K562 (cell line): ENCODE measurements around the gene RMC1. TPM values are rescaled to one million over a fixed set of nuclear protein-coding genes. Genes with fewer than 3 reads are reported as not detected.
A peak's percentile ranks its signal among the peaks of the same experiment; 100 is the strongest.

Source experiments
- ATAC-seq: fragments of 200-7000 bp; cut with Tn5 transposase; 3 replicates; pipeline ENCODE4 v1.9.1; 2020; ENCODE audit warnings: moderate library complexity
- BruUV-seq: library from RNA; stranded (reverse); fragments of 400-500 nt; replicated peaks from 2 replicates; lab custom pipeline; 2021; lab: Mats Ljungman, UMichigan
- CTCF ChIA-PET: fragments of 300-600 bp; formaldehyde crosslinking; extraction: SDS; loops from one replicate; lab custom pipeline; 2021; ENCODE audit warnings: low intra/inter-chr PET ratio; lab: Yijun Ruan, JAX
- POLR2A ChIA-PET: fragments of 300-600, 350-650 bp; sonication (Branson Sonifier 250); formaldehyde crosslinking; extraction: SDS; loops from one replicate; lab custom pipeline; 2021; ENCODE audit warnings: antibody characterized with exemption, inconsistent platforms; lab: Yijun Ruan, JAX
- DNase-seq, 4 experiments: peaks; one replicate each; pipeline versions ENCODE4 v3.0.0 to v3.0.0-alpha.2; 2011 to 2018; ENCODE audit warnings: low spot score in 3 of 4, mixed read lengths in 3 of 4; ENCODE audit errors: extremely low read depth in 1 of 4
- FAIRE-seq: peaks from 2 replicates; lab custom pipeline; 2011; peaks lifted over from hg19 to GRCh38; lab: Jason Lieb, UNC
- H2AFZ ChIP-seq: 2 replicates; pipeline ENCODE4 v1.6.0; 2011; ENCODE audit warnings: low read depth, low read length, control low read depth, inconsistent platforms
- H3K27ac ChIP-seq: fragments of 200-600 bp; 3 replicates; pipeline ENCODE4 v1.8.0; 2011; ENCODE audit warnings: low read depth, mild to moderate bottlenecking, control low read depth, inconsistent platforms, low read length, moderate library complexity, mixed read lengths; ENCODE audit errors: extremely low read depth
- H3K27me3 ChIP-seq, 2 experiments: fragments of 300-600 bp in 1 of 2; 2 replicates in 1 of 2; 3 replicates in 1 of 2; pipeline versions ENCODE4 v1.6.0 to v1.8.0; 2011; ENCODE audit warnings: inconsistent platforms in 2 of 2, low read length in 2 of 2, mild to moderate bottlenecking in 1 of 2, mixed read lengths in 1 of 2, moderate library complexity in 1 of 2; ENCODE audit not compliant: control insufficient read depth in 2 of 2, insufficient read depth in 2 of 2
- H3K36me3 ChIP-seq: fragments of 300-600 bp; 3 replicates; pipeline ENCODE4 v1.8.0; 2011; ENCODE audit warnings: mild to moderate bottlenecking, low read length, inconsistent platforms; ENCODE audit not compliant: control insufficient read depth, insufficient read depth
- H3K4me1 ChIP-seq, 2 experiments: fragments of 200-600 bp in 1 of 2; replicated peaks in 1 of 2; 2 replicates in 1 of 2; 3 replicates in 1 of 2; pipeline versions ENCODE4 v1.5.1 to v1.8.0; 2011; ENCODE audit warnings: inconsistent platforms in 2 of 2, low read length in 2 of 2, mild to moderate bottlenecking in 1 of 2, mixed read lengths in 1 of 2, moderate library complexity in 1 of 2; ENCODE audit not compliant: control insufficient read depth in 2 of 2, insufficient read depth in 2 of 2
- H3K4me2 ChIP-seq: 2 replicates; pipeline ENCODE4 v1.6.1; 2011; ENCODE audit warnings: low read length, control low read depth, inconsistent platforms, mixed read lengths; ENCODE audit not compliant: insufficient read depth
- H3K4me3 ChIP-seq: fragments of 200-600 bp; sonication (generic), shearing (Covaris generic); 2 replicates; pipeline ENCODE4 v1.5.1; 2016; ENCODE audit warnings: control low read depth, inconsistent platforms
- H3K79me2 ChIP-seq: fragments of 200-600 bp; 3 replicates; pipeline ENCODE4 v1.8.0; 2011; ENCODE audit warnings: low read length, inconsistent platforms; ENCODE audit not compliant: control insufficient read depth, insufficient read depth
- H3K9ac ChIP-seq, 2 experiments: 2 replicates each; pipeline versions ENCODE4 v1.6.0 to v1.6.1; 2011; ENCODE audit warnings: low read depth in 2 of 2, low read length in 2 of 2, control low read depth in 1 of 2, inconsistent platforms in 1 of 2, mild to moderate bottlenecking in 1 of 2, mixed read lengths in 1 of 2; ENCODE audit not compliant: insufficient read depth in 1 of 2
- H3K9me1 ChIP-seq: one replicate; pipeline ENCODE4 v1.6.0; 2011; ENCODE audit warnings: inconsistent platforms, mild to moderate bottlenecking, low read length, moderate library complexity; ENCODE audit not compliant: control insufficient read depth, insufficient read depth
- H3K9me3 ChIP-seq: replicated peaks from 2 replicates; pipeline ENCODE4 v1.5.1; 2011; ENCODE audit warnings: low read depth, low read length, inconsistent platforms; ENCODE audit not compliant: control insufficient read depth, insufficient read depth
- H4K20me1 ChIP-seq: replicated peaks from 2 replicates; pipeline ENCODE4 v1.6.1; 2011; ENCODE audit warnings: low read length, inconsistent platforms, mixed read lengths; ENCODE audit not compliant: control insufficient read depth, insufficient read depth
- C11orf30 ChIP-seq: fragments of 450-650 bp; IDR thresholded peaks from 2 replicates; pipeline ENCODE4 v1.6.1; 2016; ENCODE audit warnings: low read depth, mild to moderate bottlenecking
- EGR1 ChIP-seq: fragments of 450-650 bp; conservative IDR thresholded peaks from 2 replicates; pipeline ENCODE4 v1.6.1; 2017; ENCODE audit warnings: mild to moderate bottlenecking
- ESRRB ChIP-seq: fragments of 250-450 bp; sonication (Bioruptor Pico); IDR thresholded peaks from 2 replicates; pipeline ENCODE4 v1.5.0; 2020; ENCODE audit warnings: mild to moderate bottlenecking, moderate library complexity, borderline replicate concordance
- KAT8 ChIP-seq: fragments of 450-650 bp; IDR thresholded peaks from 2 replicates; pipeline ENCODE4 v1.6.1; 2016; ENCODE audit warnings: low read depth, mild to moderate bottlenecking
- MBD2 ChIP-seq: sonication (generic); IDR thresholded peaks from 2 replicates; pipeline ENCODE4 v1.6.1; 2016; ENCODE audit warnings: low read depth, borderline replicate concordance
- MED1 ChIP-seq: sonication (generic); formaldehyde crosslinking; IDR thresholded peaks from 2 replicates; pipeline ENCODE4 v1.8.1; 2023; ENCODE audit warnings: missing genetic modification reagents, borderline replicate concordance
- NUFIP1 ChIP-seq: fragments of 450-650 bp; IDR thresholded peaks from 2 replicates; pipeline ENCODE4 v1.6.1; 2018; ENCODE audit not compliant: partially characterized antibody
- PCBP2 ChIP-seq: fragments of 200-400 bp; formaldehyde crosslinking; IDR thresholded peaks from 2 replicates; pipeline ENCODE4 v1.6.1; 2018; ENCODE audit warnings: low read length, low read depth, mild to moderate bottlenecking, moderate library complexity; ENCODE audit not compliant: poor library complexity, severe bottlenecking
- PHF20 ChIP-seq: fragments of 450-650 bp; IDR thresholded peaks from 2 replicates; pipeline ENCODE4 v1.6.1; 2018; ENCODE audit not compliant: partially characterized antibody
- RNF2 ChIP-seq: sonication (generic); IDR thresholded peaks from 2 replicates; pipeline ENCODE4 v1.6.1; 2016
- SIN3A ChIP-seq, 2 experiments: fragments of 150-350 bp in 1 of 2; IDR thresholded peaks; 2 replicates each; pipeline ENCODE4 v1.6.1; 2011 to 2016; ENCODE audit warnings: borderline replicate concordance in 2 of 2, low read depth in 2 of 2, low read length in 2 of 2, mild to moderate bottlenecking in 2 of 2, moderate library complexity in 2 of 2; ENCODE audit not compliant: control insufficient read depth in 1 of 2
- STAG1 ChIP-seq: sonication (generic); formaldehyde crosslinking; IDR thresholded peaks from 2 replicates; pipeline ENCODE4 v1.5.0; 2020; ENCODE audit warnings: missing genetic modification reagents, borderline replicate concordance
- ZNF12 ChIP-seq: sonication (generic); formaldehyde crosslinking; IDR thresholded peaks from 2 replicates; pipeline ENCODE4 v1.4.0; 2020; ENCODE audit warnings: mild to moderate bottlenecking, missing genetic modification reagents
- ZSCAN29 ChIP-seq: fragments of 450-650 bp; IDR thresholded peaks from 2 replicates; pipeline ENCODE4 v1.6.1; 2017
- WGBS: fragments of 100-300 bp; shearing (Covaris generic); methylation state at CpG from one replicate; pipeline ENCODE4 v1.1.6; 2016; ENCODE audit warnings: low coverage, mixed read lengths; ENCODE audit not compliant: insufficient coverage; ENCODE audit errors: missing lambda C conversion rate; 5-methylcytosine and 5-hydroxymethylcytosine counted together
- in situ Hi-C: fragments of 300-500 bp; cut with MboI; formaldehyde crosslinking; loops from 4 replicates; pipeline ENCODE4 v1.15.0; 2018; ENCODE audit warnings: inconsistent platforms, mixed read lengths
- intact Hi-C: fragments of 100-400 bp; cut with micrococcal nuclease; formaldehyde crosslinking; loops from 2 replicates; pipeline ENCODE4 v1.14.2; 2022
- polyA plus RNA-seq, 8 experiments: library from polyadenylated mRNA; depleted of rRNA in 4 of 8; stranded (reverse) in 5 of 8; unstranded in 3 of 8; fragments of >200 nt; fragmentation: Nextera tagmentation in 2 of 8; fragmentation: Illumina TruSeq in 1 of 8; extraction: Ambion mirVana in 2 of 8; extraction: Trizol in 1 of 8; gene quantifications; 2 replicates each; pipeline versions ENCODE4 v1.2.1 to v1.2.3, GENCODE V29; 2011 to 2014; ENCODE audit warnings: inconsistent platforms in 1 of 8, missing spikeins in 1 of 8
- total RNA-seq, 7 experiments: library from RNA; depleted of rRNA in 6 of 7; stranded (reverse); fragments of >200 nt in 6 of 7; fragmentation: Illumina TruSeq in 2 of 7; extraction: Trizol in 2 of 7; gene quantifications; 2 replicates each; pipeline versions ENCODE4 v1.2.1 to v1.2.3, GENCODE V29; 2011 to 2021; ENCODE audit warnings: low replicate concordance in 1 of 7
- TF ChIP-seq, protein P1 (sequence below), 2 experiments: fragments of 450-650 bp in 1 of 2; sonication (generic) in 1 of 2; formaldehyde crosslinking; conservative IDR thresholded peaks; 2 replicates each; pipeline versions ENCODE4 v1.4.0 to v1.8.1; 2020 to 2022; ENCODE audit warnings: mild to moderate bottlenecking in 1 of 2, missing genetic modification reagents in 1 of 2
- TF ChIP-seq, protein P2 (sequence below), 2 experiments: IDR thresholded peaks in 1 of 2; conservative IDR thresholded peaks in 1 of 2; 2 replicates each; pipeline ENCODE4 v1.6.1; 2016; ENCODE audit warnings: low read depth in 2 of 2, mild to moderate bottlenecking in 1 of 2, missing compliant biosample characterization in 1 of 2, missing genetic modification characterization in 1 of 2, moderate library complexity in 1 of 2
- TF ChIP-seq, protein P3 (sequence below): sonication (generic); formaldehyde crosslinking; IDR thresholded peaks from 2 replicates; pipeline ENCODE4 v1.8.1; 2023; ENCODE audit warnings: mild to moderate bottlenecking, missing genetic modification reagents

Gene RMC1
- total and polyA plus RNA-seq, 9 of the 15 experiments (the other 6 are each of a cell fraction or from before 2014, with no cell fraction given) = 7.5 to 42.4 (median 35.5) TPM

DNA sequence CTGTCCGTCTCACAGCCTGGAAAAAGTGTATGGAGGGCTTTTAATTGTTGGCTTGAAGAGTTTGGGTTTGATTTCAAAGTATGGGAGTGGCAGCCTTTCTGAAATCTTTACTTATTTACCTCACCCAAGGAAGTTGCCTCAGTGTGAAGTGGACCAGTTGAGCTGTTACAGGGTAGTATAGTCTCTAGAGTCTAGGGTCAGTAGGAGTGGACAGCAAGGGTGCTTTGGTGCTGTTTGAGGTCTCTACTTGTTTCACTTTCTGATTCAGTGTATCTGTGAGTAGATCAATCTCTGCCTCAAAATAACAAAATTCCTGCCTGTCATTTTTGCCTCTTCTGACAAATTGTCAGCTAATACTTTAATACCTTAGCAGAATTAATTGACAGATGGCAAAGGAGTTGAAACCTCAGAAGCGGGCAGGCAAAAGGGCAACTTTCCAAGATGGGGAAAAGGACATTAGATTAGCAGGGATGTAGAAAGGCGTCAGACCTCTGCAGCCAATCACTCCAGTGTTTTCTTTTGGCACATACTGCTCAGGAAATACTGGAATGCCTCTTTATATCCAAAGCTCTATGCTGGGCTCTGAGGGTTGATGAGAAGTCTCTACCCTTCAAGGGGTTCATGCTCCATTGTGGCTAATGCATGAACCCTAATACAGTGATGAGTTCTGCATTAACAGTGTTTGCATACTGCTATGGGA lies 44.3 kb upstream of the RMC1 start:
- Histone ChIP-seq H3K27ac (no peak overlapping the region), H4K20me1 (peaks cover 38% of the 10 kb centered on the region), H2AFZ (no peak overlapping the region), H3K9ac (no peak overlapping the region), H3K79me2 (peaks cover 80% of the 10 kb centered on the region), H3K27me3 (no peaks in the 10 kb centered on the region), H3K36me3 (peaks cover 44% of the 10 kb centered on the region), H3K9me3 (no peaks in the 10 kb centered on the region), H3K4me3 (no peak overlapping the region), H3K4me1 (peaks cover 11% of the 10 kb centered on the region in 2 experiments; a peak in 4 of 5 replicates), H3K4me2 (no peak overlapping the region), H3K9me1 (no peaks in the 10 kb centered on the region)
- BruUV-seq = no TSS peak
- DNase-seq (no peak), FAIRE-seq (no peak), ATAC-seq (peak; percentile 37)
- WGBS = 87% methylated on average over 3 of the region's 3 CpGs
- in situ Hi-C loops = no loop called here
- CTCF ChIA-PET = no interaction called here
- POLR2A ChIA-PET = interaction anchor here (0.9 to 1.3 kb wide), 4 partner anchors 10 to 29 kb away, joined by 3 to 5 read pairs (median 4); no protein-coding TSS in a partner anchor
- intact Hi-C loops = no loop called here
- TF ChIP-seq ESRRB (CRISPR knock-in tag) = no peak
- TF ChIP-seq KAT8 = no peak
- no peak for TF ChIP-seq MBD2
- TF ChIP-seq MED1 = no peak
- TF ChIP-seq, protein P1, sequence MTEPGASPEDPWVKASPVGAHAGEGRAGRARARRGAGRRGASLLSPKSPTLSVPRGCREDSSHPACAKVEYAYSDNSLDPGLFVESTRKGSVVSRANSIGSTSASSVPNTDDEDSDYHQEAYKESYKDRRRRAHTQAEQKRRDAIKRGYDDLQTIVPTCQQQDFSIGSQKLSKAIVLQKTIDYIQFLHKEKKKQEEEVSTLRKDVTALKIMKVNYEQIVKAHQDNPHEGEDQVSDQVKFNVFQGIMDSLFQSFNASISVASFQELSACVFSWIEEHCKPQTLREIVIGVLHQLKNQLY (CRISPR knock-in tag; conservative IDR thresholded peaks at IDR 0.05) = no peak
- TF ChIP-seq, protein P2, sequence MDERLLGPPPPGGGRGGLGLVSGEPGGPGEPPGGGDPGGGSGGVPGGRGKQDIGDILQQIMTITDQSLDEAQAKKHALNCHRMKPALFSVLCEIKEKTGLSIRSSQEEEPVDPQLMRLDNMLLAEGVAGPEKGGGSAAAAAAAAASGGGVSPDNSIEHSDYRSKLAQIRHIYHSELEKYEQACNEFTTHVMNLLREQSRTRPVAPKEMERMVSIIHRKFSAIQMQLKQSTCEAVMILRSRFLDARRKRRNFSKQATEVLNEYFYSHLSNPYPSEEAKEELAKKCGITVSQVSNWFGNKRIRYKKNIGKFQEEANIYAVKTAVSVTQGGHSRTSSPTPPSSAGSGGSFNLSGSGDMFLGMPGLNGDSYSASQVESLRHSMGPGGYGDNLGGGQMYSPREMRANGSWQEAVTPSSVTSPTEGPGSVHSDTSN (CRISPR knock-in tag; IDR thresholded peaks at IDR 0.05; ENCODE audit: low read depth) = no peak
- TF ChIP-seq, protein P2 (tag; conservative IDR thresholded peaks at IDR 0.05; ENCODE audit: low read depth) = no peak
- TF ChIP-seq STAG1 = no peak
- TF ChIP-seq PHF20 = no peak
- TF ChIP-seq C11orf30 = no peak
- TF ChIP-seq PCBP2 = no peak
- no peak for TF ChIP-seq NUFIP1
- TF ChIP-seq, protein P3, sequence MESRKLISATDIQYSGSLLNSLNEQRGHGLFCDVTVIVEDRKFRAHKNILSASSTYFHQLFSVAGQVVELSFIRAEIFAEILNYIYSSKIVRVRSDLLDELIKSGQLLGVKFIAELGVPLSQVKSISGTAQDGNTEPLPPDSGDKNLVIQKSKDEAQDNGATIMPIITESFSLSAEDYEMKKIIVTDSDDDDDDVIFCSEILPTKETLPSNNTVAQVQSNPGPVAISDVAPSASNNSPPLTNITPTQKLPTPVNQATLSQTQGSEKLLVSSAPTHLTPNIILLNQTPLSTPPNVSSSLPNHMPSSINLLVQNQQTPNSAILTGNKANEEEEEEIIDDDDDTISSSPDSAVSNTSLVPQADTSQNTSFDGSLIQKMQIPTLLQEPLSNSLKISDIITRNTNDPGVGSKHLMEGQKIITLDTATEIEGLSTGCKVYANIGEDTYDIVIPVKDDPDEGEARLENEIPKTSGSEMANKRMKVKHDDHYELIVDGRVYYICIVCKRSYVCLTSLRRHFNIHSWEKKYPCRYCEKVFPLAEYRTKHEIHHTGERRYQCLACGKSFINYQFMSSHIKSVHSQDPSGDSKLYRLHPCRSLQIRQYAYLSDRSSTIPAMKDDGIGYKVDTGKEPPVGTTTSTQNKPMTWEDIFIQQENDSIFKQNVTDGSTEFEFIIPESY = no peak
- TF ChIP-seq RNF2 = no peak
- TF ChIP-seq SIN3A (IDR thresholded peaks at IDR 0.05; ENCODE audit: borderline replicate concordance in 2 of 2, control insufficient read depth in 1 of 2, low read depth in 2 of 2, low read length in 2 of 2) = no peak
- TF ChIP-seq EGR1 = no peak
- no peak for TF ChIP-seq ZNF12 (CRISPR knock-in tag)
- TF ChIP-seq ZSCAN29 = no peak
